HG03460 (cell line): ENCODE data around the gene PRPSAP1.
"Not testable (repeated sequence)": the region's sequence is repeated elsewhere in the genome, so short reads cannot be mapped to it uniquely, and the experiment has no call there.

Experiments used
- ATAC-seq: cut with Tn5 transposase; IDR thresholded peaks from one replicate; pipeline ENCODE4 v1.9.1; 2021; ENCODE audit not compliant: unreplicated experiment

PRPSAP1 gene

DNA sequence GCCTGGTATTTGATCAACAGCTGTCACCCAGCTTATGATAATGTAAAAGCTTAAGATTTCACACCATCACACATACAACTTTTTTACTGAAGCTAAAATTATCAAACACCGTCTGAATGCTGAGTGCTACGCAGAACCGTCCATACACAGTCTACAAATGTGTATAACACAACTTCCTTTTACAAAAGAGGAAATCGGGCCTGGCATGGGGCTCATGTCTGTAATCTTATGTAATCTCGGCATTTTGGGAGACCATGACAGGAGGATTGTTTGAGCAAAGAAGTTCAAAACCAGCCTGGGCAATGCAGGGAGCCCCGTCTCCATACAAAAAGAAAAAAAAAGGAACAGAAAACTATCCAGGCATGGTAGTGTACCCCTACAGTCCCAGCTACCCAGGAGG lies 26.0 kb downstream of the PRPSAP1 start:
- ATAC-seq = no peak

DNA sequence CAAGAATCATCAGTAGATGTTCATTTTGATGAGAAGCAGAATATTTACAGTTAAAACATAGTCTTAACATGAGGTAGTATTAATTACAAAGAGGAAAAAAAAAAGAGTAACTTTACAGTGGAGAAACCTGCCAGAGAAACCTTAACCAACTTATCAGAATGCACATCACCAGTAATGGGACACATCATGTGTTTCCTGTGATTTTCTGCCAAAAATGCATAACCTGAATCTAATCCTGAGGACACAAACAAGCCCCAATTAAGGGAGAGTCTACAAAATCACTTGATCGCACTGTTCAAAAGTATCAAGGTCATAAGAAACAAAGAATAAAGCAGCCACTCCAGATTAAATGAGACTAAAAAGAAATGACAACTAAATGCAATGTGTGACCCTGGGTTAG lies 27.4 kb downstream of the PRPSAP1 start:
- no peak for ATAC-seq

DNA sequence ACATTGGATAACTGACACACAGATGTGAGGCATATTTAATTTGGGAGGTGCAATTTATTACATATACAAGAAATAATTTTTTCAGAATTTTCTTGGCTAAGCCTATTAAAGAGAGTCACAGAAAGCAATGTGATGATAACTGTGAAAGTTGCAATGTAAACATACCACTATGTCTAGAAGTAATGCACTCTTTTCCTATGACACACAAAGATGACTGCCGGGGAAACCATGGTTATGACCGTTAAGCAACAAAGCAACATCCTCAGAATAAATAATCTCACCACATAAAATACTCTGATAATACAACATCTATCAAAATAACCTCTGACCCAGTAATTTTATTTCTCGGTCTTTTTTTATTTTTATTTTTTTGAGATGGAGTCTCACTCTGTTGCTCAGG lies 35.1 kb downstream of the PRPSAP1 start:
- ATAC-seq = no peak

DNA sequence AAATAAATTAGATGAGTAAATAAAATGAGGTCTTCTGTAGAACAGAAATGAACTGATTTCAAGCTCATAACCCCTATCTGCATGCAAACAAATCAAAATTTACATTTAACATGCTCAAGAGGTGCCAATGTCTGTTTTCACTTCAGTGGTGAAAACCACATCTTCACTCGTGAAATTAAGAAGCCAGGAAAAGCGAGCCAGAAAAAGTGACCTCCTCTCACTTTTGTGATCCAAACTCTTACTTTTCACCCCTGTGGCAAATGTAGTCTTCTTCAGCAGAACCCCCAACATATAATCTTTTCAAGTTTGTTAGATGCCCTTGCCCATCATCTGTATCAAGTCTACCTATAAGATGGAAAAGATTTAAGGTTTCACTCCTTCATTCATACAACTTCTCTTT lies 36.2 kb downstream of the PRPSAP1 start:
- no peak for ATAC-seq

DNA sequence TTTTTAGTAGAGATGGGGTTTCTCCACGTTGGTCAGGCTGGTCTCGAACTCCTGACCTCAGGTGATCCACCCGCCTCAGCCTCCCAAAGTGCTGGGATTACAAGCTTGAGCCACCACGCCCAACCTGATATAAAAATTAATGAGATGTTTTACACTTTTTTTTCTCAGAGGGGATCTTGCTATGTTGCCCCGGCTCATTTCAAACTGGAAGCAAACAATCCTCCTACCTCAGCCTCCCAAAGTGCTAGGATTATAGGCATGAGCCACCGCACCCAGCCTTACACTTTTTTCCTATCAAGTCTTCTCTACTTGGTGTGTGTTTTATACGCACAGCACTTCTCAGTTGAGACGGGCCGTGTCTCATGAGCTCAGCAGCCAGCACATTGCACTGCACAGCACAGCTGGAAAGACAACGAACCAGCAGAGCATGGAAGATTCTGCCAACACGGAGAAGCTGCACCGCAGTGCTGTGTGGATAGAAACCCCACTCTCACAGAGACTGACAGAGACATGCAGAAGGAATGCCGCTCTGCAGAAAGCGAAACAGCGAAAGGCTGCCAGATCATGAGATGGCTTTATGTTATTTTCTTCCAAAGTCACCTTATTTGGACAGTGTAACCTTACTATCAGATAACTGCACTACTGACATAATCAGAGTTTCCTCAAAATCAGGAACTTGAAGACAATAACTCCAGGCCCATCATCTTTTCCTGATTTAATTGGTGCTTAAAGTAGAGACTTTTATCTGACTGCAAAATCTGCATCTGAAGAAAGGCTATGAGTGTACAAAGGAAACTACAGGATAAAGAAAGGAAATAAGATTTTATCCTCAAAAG lies 39.1 kb downstream of the PRPSAP1 start:
- ATAC-seq = no peak

DNA sequence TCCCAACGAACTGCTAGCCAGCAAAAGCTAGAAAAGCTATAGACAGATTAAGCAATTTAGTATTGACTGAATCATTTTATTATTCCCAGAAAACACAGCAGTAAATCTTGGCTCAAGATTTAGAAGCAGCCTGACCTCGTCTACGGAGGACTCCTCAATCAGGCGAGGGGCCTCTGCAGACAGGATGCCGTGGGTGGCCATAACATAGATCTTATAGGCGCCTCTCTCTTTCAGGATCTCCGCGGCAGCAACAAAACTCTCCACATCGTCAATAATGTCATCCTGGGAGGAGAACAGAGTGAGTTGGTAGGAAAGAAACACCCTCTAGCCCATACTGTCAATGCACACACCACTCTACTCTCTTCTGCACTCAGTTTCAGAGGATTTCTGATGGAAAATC lies 41.0 kb downstream of the PRPSAP1 start:
- ATAC-seq = no peak

DNA sequence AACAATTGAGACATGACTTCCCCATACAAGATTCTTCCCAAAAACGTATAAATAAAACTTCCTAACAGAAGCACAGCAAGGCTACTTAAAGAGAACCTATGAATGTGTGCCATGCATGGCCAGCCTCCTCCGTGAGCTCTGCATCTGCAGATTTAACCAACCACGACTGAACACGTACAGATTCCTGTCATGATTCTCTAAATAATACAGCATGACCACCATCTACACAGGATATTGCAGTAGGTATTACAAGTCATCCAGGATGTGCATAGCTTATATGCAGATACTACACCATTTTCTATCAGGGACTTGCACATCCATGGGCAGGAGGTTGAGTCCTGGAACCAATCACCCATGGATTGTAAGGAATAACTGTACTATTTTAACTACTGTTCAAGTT lies 44.3 kb downstream of the PRPSAP1 start:
- ATAC-seq = no peak

DNA sequence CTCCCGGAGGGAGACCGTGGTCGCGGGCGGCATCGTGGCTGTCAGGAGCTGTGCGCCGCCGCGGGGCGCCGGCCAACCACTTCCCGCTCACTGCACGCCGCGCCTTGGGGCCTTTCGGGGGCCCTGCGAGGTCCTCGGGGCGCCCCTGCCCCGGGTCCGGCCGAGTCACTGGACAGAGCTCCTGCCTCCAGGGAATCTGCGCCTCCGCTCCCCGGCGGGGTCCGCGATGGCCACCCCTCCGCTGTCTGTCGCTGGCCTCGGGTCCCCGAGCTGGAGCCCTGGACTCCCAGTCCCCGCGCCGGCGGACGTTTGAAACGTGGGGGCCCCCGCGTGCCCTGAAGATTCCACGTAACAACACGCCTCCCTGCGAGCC lies 45.8 kb downstream of the PRPSAP1 start, which contains the start of gene QRICH2:
Gene QRICH2 (minus strand): TSS at position 311 of the 373 bp plus-strand sequence. CDS start 278 bp downstream, at position 33.
- ATAC-seq = no peak

DNA sequence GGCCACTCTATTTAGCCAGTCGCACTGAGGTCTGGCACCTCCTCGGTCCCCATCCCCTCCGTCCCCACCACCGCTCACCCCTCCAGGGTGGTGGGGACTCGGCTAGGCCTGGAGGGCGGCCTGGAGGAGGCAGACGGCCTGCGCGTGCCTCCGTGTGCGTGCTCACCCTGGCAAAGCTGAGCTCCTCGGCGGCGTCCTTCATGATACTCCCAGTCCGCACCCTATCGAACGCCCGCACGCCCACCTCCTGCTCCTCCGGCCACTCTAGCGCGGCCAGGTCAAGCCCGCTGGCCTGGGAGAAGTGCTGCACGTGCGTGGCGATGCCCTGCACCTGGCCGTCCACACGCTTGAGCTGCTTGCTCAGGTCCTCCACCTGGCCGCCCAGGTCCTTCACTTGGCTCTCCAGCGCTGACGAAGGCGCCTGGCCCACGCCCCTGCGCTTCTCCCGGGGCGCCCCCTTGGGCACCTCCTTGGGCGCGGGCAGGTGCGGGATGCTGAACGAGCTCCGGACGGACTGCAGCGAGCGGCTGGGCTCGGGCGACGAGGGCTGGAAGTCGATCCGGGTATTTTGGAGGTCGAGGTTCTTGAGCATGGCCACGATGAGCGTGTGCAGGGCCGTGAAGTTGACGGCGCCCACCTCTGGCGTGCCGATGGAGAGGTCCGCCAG lies 46.3 kb downstream of the PRPSAP1 start:
- ATAC-seq = no peak

DNA sequence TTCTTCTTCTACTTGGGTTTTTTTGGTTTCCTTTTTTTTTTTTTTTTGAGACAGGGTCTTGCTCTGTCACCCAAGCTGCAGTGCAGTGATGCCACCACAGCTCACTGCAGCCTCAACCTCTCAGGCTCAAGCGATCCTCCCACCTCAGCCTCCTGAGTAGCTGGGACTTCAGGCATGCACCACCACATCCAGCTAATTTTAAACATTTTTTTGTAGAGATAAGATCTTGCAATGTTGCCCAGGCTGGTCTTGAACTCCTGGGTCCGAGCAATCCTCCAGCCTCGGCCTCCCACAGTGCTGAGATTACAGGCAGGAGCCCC lies 48.6 kb downstream of the PRPSAP1 start:
- not testable (repeated sequence) for ATAC-seq

DNA sequence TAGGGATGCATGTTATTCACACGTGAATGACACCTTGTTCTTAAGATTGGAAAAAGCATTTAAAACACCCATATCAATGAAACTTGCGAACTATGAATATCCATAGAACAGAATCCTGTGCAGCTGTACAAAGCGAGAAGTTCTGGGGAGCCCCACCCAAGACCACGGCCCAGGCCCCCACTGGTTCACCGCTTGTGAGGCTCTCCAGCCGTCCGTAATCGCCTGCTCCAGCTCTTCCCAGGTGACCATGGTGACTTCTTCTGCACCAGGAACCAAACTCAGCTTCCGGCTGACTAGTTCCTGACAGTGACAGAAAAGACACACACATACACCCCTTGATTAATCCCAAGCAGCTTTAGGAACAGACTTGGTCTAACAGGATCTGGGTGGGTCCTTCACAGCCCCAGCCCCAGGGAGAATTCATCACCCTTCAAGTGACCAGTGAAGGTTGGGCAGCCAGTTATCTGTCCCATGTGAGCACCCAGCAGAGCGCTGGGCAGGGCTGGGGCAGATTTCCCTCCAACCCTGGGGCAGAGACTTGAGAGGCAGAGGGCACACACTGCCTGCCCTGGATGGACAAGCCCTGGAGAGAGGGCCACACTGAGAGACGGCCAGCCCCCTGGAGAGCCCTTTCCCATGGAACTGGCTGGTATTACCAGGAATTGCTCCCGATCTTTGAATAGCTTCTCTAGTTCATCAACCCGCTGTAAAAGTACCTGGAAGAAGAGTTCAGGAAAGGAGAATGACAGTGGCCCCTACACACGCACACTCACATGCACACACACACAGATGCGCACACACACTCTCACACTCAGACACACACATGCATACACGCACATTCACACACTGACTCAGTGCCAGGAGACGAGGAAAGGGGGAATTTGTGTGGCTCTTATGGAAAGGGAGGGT lies 49.2 kb downstream of the PRPSAP1 start:
- no peak for ATAC-seq

DNA sequence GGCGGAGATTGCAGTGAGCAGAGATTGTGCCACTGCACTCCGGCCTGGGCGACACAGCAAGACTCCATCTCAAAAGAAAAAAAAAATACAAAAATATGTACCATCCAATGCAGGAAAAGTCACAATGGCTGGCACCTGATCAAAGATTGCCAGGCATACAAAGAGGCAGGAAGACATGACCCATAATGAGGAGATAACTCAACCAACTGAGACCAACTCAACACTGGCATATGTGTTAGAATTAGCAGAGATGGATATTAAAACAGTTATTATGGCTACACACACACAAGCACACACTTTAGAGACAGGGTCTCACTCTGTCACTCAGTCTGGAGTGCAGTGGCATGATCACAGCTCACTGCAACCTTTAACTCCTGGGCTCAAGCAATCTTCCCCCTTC lies 56.3 kb downstream of the PRPSAP1 start:
- no peak for ATAC-seq

DNA sequence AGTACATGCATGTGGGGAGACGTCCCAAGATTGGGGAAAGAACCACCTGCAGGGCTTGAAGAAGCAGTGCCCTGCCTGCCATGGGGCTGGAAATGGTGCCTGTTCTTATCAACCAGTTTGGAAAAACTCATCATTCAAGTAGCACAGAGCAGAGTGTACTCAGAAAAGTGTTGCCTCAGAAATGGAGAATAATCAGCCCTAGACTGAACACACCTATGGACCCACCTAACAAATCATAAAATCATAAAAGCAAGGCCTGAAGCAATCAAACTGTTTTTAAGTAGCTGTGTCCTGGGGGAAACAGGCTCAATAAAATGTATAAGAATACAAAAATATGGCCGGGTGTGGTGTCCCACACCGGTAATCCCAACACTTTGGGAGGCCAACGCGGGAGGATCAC lies 56.8 kb downstream of the PRPSAP1 start:
- ATAC-seq = no peak

DNA sequence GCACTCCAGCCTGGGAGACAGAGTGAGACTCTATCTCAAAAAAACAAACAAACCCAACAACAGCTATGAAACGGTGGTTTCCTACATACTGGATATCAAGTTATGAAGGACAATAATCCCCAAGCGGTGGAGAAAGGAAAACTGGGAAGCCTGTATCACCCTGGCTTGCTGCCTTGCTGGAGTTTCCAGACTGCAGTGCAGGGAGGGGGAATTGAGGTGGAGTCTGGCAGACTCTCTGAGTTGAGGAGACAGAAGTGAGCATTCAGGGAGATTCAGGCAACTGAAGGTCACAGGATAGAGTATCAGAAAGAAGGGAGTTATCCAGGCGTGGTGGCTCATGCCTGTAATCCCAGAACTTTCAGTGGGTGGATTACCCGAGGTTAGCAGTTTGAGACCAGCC lies 57.5 kb downstream of the PRPSAP1 start:
- ATAC-seq = no peak

DNA sequence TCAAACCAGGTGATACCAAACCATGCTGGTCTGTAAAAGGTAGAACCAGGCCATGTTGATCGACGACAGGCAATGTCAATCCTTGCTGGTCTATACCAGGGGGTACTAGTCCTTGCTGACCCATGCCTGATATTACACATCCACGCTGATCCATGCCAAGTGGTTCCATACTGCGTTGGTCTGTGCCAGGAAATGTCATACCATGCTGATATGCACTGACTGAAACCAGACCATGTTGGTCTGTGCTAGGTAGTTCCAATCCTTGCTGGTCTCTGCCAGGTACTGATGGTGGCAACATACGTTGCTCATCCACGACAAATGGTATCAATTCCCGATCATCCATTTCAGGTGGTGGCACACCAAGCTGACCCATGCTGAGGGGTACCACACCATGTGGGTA lies 60.6 kb downstream of the PRPSAP1 start:
- ATAC-seq = no peak

DNA sequence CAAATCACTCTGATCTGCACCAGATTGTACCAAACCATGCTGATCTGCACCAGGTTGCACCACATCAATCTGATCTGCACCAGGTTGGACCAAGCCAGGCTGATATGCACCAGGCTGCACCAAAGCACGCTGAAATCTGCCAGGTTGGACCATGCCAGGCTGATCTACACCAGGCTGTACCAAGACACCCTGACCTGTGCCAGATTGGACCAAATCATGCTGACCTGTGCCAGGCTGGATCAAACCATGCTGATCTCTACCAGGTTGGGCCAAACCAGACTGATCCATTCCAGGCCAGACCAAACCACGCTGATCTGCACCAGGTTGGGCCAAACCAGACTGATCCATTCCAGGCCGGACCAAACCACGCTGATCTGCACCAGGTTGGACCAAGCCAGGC lies 61.1 kb downstream of the PRPSAP1 start:
- no peak for ATAC-seq

DNA sequence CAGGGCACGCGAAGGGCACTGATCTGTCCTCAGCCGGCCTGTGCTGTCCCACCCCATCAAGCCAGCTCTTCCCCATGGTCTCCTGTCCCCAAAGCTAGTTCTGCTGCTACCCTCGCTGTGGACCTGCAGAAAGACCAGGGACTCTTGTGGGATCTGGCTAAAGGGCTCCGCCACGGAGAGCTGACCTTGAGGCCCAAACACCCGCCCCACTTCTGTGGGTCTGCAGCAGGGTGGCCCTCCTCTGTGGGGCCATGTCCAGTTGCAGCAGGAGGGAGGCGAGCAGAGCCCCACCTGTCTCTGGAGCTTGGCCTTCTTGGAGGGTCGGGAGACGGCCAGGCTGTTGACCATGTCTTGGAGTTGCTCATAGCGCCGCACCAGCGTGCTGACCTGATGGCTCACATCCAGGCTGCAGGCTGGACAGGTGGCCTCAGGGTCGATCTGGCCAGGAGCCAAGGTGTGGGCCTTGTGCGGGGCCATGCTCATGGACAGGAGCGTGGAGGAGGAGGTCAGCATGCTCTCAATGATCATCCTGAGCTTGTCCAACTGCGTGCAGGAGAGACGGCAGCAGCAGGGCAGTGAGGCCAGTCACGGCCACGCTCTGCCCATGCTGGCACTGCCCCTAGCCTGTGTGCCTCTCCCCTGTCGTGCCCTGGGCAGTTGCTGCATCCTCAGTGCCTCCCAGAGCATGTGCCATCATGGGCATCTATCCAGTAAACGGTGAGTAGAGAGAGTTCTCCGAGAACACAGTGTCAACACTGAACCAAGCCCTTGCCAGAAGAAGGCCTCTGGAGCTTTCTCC lies 71.9 kb downstream of the PRPSAP1 start:
- no peak for ATAC-seq

DNA sequence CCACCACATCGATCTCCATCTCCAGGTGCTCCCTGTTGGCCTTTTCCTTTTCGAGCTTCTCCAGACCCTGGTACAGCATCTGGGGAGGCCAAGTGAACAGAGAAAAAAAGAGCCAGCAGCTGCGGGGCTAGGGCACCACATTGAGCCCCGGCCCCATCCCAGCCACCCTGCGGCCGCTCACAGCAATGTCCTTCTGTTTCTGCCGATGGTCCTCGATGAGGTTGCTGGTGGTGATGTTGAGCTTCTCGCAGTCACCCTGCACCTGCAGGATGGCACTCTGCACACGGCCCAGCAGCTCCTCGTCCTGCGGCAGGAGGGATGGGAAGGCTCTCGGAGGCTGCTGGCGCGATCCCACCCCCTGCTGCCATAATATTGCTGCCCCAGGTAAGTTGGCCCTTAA lies 73.1 kb downstream of the PRPSAP1 start:
- no peak for ATAC-seq

DNA sequence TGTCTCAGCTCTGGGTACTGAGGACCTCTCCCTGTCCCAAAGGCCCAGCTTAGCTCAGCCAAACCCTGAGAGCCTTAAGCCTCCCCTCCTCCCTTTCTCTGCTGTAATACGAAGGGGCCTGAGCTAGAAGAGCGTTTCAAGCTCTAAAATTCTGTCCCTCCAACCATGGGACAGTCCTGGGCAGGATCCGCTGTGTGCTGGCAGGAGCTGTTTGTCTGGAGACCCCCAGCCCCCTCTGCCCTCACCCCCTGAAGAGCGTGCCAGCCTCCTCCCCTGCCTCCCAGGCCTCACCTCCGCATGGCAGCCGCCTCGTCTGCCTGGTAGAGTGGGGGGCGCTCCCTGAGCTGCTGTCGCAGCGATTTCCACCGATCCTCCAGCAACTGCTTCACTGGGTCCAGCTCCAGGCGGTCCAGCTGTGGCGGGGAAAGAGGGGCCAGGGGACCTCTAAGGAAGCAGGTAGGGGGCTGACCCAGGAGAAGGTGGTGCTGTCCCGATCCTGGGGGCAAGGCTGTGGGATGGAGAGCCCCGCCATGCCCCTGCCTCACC lies 73.9 kb downstream of the PRPSAP1 start:
- no peak for ATAC-seq

DNA sequence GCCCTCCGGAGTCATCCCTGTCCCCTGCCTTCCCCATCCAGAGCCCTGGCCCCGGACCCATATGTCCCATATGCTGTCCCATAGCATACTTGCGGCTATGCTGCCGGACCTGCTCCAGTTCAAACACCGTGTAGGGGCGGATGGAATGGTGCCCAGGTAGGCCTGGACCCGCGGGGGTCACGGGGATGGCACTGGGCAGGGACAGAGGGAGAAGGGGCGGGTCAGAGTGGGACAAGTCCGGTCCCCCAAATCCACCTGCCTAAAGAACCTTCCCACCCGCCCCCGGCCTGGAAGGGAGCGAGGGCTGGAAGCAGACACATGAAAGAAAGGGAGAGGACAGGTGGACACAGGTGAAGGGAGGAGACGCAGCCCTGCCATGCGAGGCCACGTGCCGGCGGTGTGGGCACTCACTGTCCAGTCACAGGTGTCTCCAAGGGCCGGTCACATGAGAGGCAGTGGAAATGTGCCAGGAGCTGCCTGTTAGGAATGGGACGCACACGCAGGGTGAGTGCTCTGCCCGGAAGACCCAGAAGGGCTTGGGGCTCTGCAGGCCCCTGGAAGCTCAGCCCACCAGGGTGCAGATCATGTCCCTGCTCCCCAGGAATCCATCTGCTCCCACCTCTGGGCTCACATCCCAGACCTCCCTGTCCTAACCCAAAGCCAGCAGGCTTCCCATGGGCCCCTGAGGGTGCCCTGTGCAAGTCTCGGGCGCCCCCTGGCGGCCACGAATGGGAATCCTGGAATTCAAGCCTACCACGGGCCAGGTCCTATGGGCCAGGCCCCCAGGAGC lies 74.6 kb downstream of the PRPSAP1 start:
- no peak for ATAC-seq
